ENCODE data around the gene DPEP1.
"Not testable (repeated sequence)": the region's sequence is repeated elsewhere in the genome, so short reads cannot be mapped to it uniquely, and the experiment has no call there.

Gene DPEP1

GRCh38 chr16:89613231-89613953 is at the start of gene DPEP1:
Gene DPEP1, plus strand, starts transcription at chr16:89613642. Its CDS starts 16,769 bp downstream, at chr16:89630411.
- DNase-seq (ENCODE audit: low spot score) = no peak

GRCh38 chr16:89564476-89565255 is 48.8 kb upstream of the DPEP1 start:
- no peak for DNase-seq (ENCODE audit: low spot score)

- no peak for DNase-seq (ENCODE audit: low spot score)
These were observed 48.3 kb upstream of the DPEP1 start for GRCh38 chr16:89565256-89565505.

- peak; percentile 76 for DNase-seq (ENCODE audit: low spot score)
These were observed 47.7 kb upstream of the DPEP1 start for GRCh38 chr16:89565506-89566372.

GRCh38 chr16:89567656-89568594 is 45.5 kb upstream of the DPEP1 start:
- no peak for DNase-seq (ENCODE audit: low spot score)

- DNase-seq (ENCODE audit: low spot score) = no peak
These were observed 43.7 kb upstream of the DPEP1 start for GRCh38 chr16:89569506-89570341.

- no peak for DNase-seq (ENCODE audit: low spot score)
These were observed 43.0 kb upstream of the DPEP1 start for GRCh38 chr16:89570342-89570923.

- not testable (repeated sequence) for DNase-seq (ENCODE audit: low spot score)
These were observed 42.4 kb upstream of the DPEP1 start for GRCh38 chr16:89570983-89571598.

GRCh38 chr16:89571636-89572035 is 41.8 kb upstream of the DPEP1 start:
- DNase-seq (ENCODE audit: low spot score) = no peak

- DNase-seq (ENCODE audit: low spot score) = no peak
These were observed 41.4 kb upstream of the DPEP1 start for GRCh38 chr16:89572073-89572484.

GRCh38 chr16:89572485-89573205 is 40.8 kb upstream of the DPEP1 start:
- no peak for DNase-seq (ENCODE audit: low spot score)

GRCh38 chr16:89573826-89574680 is 39.4 kb upstream of the DPEP1 start:
- DNase-seq (ENCODE audit: low spot score) = no peak

- peak; percentile 62 for DNase-seq (ENCODE audit: low spot score)
These were observed 38.7 kb upstream of the DPEP1 start for GRCh38 chr16:89574681-89575246.

- no peak for DNase-seq (ENCODE audit: low spot score)
These were observed 37.9 kb upstream of the DPEP1 start, which contains the start of gene CPNE7 for GRCh38 chr16:89575247-89576152. Gene CPNE7, plus strand, starts transcription at chr16:89575758. Its CDS starts 140 bp downstream, at chr16:89575898.

GRCh38 chr16:89576153-89577054 is 37.0 kb upstream of the DPEP1 start:
- no peak for DNase-seq (ENCODE audit: low spot score)
